Measurements from ENCODE around the gene RBM34.
A peak's percentile ranks its signal among the peaks of the same experiment; 100 is the strongest.
"Not testable (repeated sequence)": the region's sequence is repeated elsewhere in the genome, so short reads cannot be mapped to it uniquely, and the experiment has no call there.

The RBM34 gene, protein sequence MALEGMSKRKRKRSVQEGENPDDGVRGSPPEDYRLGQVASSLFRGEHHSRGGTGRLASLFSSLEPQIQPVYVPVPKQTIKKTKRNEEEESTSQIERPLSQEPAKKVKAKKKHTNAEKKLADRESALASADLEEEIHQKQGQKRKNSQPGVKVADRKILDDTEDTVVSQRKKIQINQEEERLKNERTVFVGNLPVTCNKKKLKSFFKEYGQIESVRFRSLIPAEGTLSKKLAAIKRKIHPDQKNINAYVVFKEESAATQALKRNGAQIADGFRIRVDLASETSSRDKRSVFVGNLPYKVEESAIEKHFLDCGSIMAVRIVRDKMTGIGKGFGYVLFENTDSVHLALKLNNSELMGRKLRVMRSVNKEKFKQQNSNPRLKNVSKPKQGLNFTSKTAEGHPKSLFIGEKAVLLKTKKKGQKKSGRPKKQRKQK

DNA sequence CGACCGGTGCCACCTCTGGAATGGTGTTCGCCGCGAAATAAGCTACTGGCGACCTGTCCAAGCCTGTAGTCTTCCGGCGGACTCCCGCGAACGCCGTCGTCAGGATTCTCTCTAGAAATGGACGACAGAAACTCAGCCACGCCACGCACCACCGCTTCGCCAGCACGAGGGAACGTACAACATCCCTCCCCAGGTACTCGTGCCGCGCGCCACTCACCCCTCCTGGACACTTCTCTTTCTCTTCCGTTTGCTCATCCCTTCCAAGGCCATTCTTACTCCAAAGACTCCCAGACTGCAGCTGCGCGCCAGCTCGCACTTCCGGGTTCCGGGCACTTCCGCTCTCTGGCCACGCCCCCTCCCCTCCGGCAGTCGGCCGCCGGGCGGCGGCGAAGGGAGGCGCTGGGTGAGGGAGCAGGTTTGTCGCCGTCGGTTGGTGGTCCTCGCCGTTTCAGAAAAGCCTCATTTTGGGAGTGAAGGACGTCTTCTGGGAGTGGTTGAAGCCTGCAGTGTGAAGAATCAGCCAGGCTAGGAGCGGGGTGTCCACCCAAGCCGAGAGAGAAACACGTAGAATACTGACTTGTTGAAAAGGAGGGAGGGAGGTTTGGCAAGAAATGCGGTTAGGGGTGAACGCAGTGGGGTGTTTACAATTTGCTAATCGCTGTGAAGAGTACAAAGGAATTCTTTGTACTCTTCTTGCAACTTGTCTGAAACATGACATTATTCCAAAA is at the start of gene RBM34:
Gene RBM34 (minus strand): TSS at position 294 of the 728 bp plus-strand sequence. CDS start 24 bp downstream, at position 270.
- peak; percentile 84 to 90 for DNase-seq (ENCODE audit: low read depth in 2 of 2)

DNA sequence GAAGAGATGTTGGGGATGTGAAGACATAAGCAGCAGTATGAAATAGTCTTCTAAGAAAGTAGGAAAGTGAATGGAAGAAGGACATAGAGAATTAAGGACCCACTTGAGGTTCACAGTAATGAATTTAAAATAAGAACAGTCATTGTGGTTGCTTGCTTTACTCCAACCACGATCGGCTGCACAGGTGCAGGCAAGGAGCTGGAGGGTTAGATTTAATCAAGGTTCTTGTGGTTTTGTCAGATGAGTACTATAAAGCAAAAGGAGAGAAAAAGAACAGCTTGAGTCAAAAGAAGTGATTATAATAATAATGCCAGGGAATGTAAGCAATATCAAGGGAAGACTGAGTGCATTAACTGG is 46.1 kb upstream of the RBM34 start:
- peak in 1 of 2 donors; percentile 14 for DNase-seq (ENCODE audit: low read depth in 2 of 2)

DNA sequence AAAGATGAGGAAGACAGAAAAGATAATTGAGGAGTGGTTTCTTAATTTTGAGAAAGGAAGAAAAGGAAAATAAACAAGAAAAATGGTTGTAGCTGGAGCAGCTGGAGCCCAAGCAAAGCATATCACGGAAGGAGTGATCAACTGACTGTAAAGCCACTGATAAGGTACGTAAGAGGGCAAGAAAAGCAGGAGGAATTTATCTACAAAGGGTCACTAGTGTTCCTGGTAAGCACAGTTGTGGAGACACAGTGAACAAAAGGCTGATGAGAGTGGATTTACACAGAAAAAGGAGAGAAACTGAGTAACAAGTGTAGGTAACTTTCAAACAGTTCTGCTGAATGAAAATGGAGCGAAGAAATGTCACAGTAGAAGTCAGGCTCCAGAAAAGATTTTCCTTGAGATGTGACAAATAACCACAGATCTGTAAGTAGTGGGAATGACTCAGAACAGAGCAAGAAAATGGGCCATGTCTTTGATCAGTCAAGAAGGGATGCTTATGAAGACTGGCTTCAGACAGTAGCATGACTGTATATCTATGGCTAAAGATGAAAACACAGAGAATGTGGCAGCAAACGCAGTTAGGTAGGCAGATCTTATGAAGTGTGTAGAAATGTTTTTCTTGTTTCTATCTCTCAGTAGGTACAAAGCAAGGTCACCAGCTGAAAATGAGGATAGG is 45.6 kb upstream of the RBM34 start:
- DNase-seq (ENCODE audit: low read depth in 2 of 2) = no peak

- no peak for DNase-seq (ENCODE audit: low read depth in 2 of 2)
Observed at GRCh38 chr1:235205687-235206086, 44.6 kb upstream of the RBM34 start.

- no peak for DNase-seq (ENCODE audit: low read depth in 2 of 2)
Observed at GRCh38 chr1:235203428-235203827, 42.4 kb upstream of the RBM34 start.

- DNase-seq (ENCODE audit: low read depth in 2 of 2) = not testable (repeated sequence)
Observed at GRCh38 chr1:235202447-235202846, 41.4 kb upstream of the RBM34 start.

- no peak for DNase-seq (ENCODE audit: low read depth in 2 of 2)
Observed at GRCh38 chr1:235199441-235199840, 38.4 kb upstream of the RBM34 start.

- no peak for DNase-seq (ENCODE audit: low read depth in 2 of 2)
Observed at GRCh38 chr1:235190431-235190830, 29.4 kb upstream of the RBM34 start.

DNA sequence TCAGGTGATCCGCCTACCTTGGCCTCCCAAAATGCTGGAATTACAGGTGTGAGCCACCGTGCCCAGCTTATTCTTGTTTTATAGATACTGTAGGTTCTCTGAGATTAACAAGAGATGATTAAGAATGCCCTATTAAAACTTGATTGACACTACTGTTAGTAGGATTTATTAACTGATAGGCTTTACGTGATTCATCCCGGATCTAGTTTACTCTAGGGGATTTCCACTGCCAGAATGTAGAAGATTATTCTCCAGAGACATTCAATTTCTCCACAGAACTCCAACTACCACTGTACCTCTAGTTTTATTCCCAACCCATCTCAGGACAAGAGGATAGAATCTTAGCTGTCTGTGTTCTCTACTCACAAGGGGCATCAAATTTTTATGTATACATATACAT is 26.3 kb upstream of the RBM34 start:
- no peak for DNase-seq (ENCODE audit: low read depth in 2 of 2)

GRCh38 chr1:235181561-235182245 is 20.7 kb upstream of the RBM34 start:
- no peak for DNase-seq (ENCODE audit: low read depth in 2 of 2)

DNA sequence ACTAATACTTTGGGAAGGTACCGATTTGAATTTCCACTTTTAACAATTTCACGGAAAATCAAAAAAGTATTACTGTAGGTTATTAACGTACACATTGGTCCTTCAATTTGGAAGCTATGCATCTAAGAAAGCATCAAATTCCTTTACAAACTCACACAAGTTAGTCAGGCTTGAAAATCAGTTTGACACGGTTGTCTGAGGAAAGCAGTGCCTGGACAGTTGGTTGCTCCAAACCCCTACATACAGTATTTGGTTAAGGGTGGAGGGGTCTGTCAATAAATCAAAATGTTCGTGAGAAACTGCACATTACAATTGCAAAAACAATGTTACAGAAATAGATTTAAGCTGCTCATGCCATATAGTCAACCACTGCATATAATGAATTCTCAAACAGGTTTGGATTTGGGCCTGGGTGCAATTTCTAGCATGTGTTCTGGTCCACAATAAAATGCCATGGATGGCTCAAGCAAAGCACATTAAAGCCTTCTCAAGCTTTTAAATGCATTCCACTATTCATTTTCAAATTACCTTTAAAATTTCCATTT is 19.9 kb upstream of the RBM34 start:
- DNase-seq (ENCODE audit: low read depth in 2 of 2) = no peak

DNA sequence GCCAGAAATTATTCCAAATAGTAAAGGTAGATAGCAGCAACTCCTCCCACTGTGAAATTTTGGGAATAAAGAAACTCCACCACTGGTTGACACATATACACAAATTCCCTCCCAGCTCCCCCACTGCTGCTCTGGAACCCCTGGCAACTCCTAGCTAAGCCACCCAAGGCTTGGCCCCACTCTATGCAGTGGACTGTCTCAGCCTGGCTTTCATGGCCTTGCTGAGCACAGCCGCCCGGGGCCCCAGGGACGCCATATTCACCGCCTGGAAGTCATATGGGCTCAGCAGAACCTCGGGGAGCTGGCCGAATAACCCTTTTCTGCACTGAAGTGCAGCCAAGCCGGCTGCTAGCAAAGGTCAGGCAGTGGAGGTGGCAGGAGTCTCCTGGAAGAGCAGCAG is 15.4 kb upstream of the RBM34 start:
- DNase-seq (ENCODE audit: low read depth in 2 of 2) = no peak

- DNase-seq (ENCODE audit: low read depth in 2 of 2) = no peak
Observed at GRCh38 chr1:235169986-235170385, 8.9 kb upstream of the RBM34 start.

- no peak for DNase-seq (ENCODE audit: low read depth in 2 of 2)
Observed at GRCh38 chr1:235168375-235168774, 7.3 kb upstream of the RBM34 start.

DNA sequence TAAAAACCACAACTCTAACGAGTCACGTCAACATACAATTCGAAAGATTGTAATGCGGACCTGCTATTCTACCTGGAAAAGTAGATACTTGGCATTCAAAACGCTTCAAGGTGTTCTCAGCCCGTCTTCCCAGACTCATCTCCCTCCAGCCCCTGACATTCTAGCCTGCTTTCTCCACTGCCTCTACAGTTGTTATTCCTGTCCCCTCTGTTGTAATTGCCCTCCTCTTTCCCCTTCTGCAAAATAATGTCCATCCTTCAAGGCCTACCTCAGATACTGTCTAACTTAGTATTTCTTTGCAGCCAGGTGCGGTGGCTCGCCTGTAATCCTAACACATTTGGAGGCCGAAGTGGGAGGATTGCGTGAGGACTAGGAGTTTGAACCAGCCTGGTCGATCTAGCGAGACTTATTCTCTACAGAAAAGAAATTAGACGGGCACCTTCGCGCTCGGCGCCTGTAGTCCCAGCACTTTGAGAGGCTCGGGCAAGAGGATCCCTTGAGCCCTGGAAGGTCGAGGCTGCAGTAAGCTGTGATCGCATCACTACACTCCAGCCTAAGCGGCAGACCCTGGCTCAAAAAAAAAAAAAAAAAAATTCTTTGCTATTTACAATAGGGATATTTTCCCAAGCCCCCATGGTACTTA is 756 bp upstream of the RBM34 start:
- no peak for DNase-seq (ENCODE audit: low read depth in 2 of 2)

DNA sequence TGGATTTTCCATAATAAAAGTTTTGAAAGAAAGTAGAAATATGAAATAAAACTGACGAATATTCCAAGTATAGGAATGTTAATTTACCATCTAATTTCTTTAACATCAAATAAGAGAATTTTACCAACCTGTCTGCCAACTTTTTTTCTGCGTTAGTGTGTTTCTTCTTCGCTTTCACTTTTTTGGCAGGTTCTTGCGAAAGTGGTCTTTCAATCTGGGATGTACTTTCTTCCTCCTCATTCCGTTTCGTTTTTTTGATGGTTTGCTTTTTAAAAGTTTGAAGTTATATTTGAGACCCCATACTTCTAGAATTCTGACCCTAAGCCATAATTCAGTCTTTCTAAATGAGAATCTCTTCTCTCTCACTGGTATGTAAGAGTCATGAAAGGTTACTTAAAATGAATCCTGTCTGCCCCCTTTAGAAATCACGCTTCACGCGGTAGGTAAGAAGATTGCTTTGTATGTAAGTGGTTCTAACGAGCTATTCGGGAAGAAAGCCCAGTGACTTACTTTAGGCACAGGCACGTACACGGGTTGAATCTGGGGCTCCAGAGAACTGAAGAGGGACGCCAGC is 580 bp downstream of the RBM34 start:
- DNase-seq (ENCODE audit: low read depth in 2 of 2) = peak in 1 of 2 donors; percentile 4

GRCh38 chr1:235159930-235160329 is 1.1 kb downstream of the RBM34 start:
- not testable (repeated sequence) for DNase-seq (ENCODE audit: low read depth in 2 of 2)

GRCh38 chr1:235159284-235159683 is 1.8 kb downstream of the RBM34 start:
- DNase-seq (ENCODE audit: low read depth in 2 of 2) = not testable (repeated sequence)

DNA sequence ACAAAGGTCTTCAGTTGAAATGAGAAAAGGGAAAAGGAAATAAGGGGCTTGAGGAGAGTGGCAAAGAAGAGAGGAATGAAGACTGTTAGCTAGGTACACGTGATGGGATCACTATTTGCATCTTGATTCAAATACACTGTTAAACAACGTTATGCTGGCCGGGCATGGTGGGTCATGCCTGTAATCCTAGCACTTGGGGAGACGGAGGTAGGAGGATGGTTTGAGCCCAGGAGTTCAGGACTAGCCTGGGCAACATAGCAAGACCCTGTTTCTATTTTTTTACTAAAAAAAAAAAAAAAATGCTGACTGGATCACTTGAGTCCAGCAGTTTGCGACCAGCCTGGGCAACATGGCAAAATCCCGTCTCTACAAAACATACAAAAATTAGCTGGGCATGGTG is 2.4 kb downstream of the RBM34 start:
- no peak for DNase-seq (ENCODE audit: low read depth in 2 of 2)

- no peak for DNase-seq (ENCODE audit: low read depth in 2 of 2)
Observed at GRCh38 chr1:235157150-235157549, 3.9 kb downstream of the RBM34 start.

- DNase-seq (ENCODE audit: low read depth in 2 of 2) = no peak
Observed at GRCh38 chr1:235156740-235157139, 4.3 kb downstream of the RBM34 start.
